Smooth muscle cell of bladder (primary cell): ENCODE data around the gene ALG13. TPM values are rescaled to one million over a fixed set of nuclear protein-coding genes. Genes with fewer than 3 reads are reported as not detected.

Experiments used
- total RNA-seq: library from RNA; depleted of rRNA; stranded (reverse); fragments of >200 nt; gene quantifications from 2 replicates; pipeline ENCODE4 v1.2.3, GENCODE V29; 2014

Gene ALG13
- total RNA-seq, result 32.8 and 35.4 TPM in 2 replicates

DNA sequence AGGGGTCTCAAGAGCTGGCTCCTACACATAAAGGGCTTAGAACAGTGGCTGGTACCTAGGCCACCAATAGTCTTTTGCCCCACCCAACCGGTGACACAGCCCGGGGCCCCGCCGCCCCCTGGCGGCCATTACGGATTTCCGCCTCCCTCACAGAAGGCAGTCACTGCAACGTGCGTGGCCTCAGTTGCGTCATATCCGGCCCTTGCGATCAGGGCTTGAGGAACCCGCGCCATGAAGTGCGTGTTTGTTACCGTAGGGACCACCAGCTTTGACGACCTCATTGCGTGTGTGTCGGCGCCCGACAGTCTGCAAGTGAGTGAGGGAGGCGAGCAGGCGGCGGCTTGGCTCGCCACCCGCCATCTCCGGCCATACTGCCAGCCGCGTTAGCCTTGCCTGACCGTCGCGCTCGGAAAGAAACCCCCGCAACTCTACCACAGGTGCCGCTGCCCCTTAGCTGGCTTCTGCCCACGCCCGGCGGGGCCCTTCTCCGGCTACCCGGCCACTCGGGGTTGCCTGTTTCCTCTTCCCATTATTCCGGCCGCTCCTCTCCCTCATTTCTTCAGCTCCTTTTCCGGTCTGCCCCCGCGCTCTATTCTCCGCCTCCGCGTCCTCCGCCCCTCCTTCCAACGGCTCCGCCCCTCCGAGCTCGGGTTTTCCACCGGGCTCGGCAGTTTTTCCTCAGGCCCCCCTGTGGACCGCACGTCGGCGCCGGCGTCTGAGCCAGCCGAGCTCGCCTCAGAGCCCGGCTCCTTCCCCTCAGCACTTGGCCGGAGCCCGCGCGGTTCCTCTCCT lies at the start of gene ALG13:
TSS of gene ALG13 (plus strand) at position 183 of the 792 bp plus-strand sequence. CDS start at position 232, 49 bp downstream.

Other genes with a start within 250 kb of the ALG13 start
- gene SERTM2, start 169.5 kb upstream of the ALG13 start, total RNA-seq, result 2.1 and 2.3 TPM in 2 replicates
- not detected in 2 replicates for gene TRPC5OS, start 195.0 kb downstream of the ALG13 start, total RNA-seq